Measurements from ENCODE around the gene LTN1.
A peak's percentile ranks its signal among the peaks of the same experiment; 100 is the strongest.
"Not testable (repeated sequence)": the region's sequence is repeated elsewhere in the genome, so short reads cannot be mapped to it uniquely, and the experiment has no call there.

Gene LTN1

GRCh38 chr21:28992526-28993292, at the start of gene LTN1:
TSS of gene LTN1 (minus strand) at chr21:28992877. CDS start at chr21:28992805, 72 bp downstream.
- DNase-seq: peak; percentile 66 to 99 (median 98)

- no peak for DNase-seq
These were observed 42.0 kb upstream of the LTN1 start for GRCh38 chr21:29034678-29035077.

- DNase-seq: no peak
These were observed 41.2 kb upstream of the LTN1 start for GRCh38 chr21:29033871-29034270.

- DNase-seq: no peak
These were observed 40.6 kb upstream of the LTN1 start for GRCh38 chr21:29033301-29033700.

GRCh38 chr21:29030909-29031308, 38.2 kb upstream of the LTN1 start:
- no peak for DNase-seq

- no peak for DNase-seq
These were observed 36.8 kb upstream of the LTN1 start for GRCh38 chr21:29029524-29029923.

GRCh38 chr21:29025328-29025713, 32.6 kb upstream of the LTN1 start:
- DNase-seq: no peak

GRCh38 chr21:29024474-29025327, 32.0 kb upstream of the LTN1 start, which contains the start of gene USP16:
TSS of gene USP16 (plus strand) at chr21:29024668. CDS start at chr21:29027914, 3,246 bp downstream.
- DNase-seq: peak; percentile 77 to 100 (median 96)

GRCh38 chr21:29022166-29022565, 29.5 kb upstream of the LTN1 start:
- no peak for DNase-seq

GRCh38 chr21:29018540-29018939, 25.9 kb upstream of the LTN1 start:
- DNase-seq: no peak

- no peak for DNase-seq
These were observed 25.1 kb upstream of the LTN1 start for GRCh38 chr21:29017639-29018237.

- DNase-seq: not testable (repeated sequence)
These were observed 18.6 kb upstream of the LTN1 start for GRCh38 chr21:29011236-29011635.

- no peak for DNase-seq
These were observed 15.7 kb upstream of the LTN1 start for GRCh38 chr21:29008367-29008766.

- DNase-seq: no peak
These were observed 15.1 kb upstream of the LTN1 start for GRCh38 chr21:29007810-29008209.

GRCh38 chr21:29007135-29007534, 14.5 kb upstream of the LTN1 start:
- DNase-seq: no peak

- DNase-seq: no peak
These were observed 13.0 kb upstream of the LTN1 start for GRCh38 chr21:29005696-29006095.

GRCh38 chr21:29002442-29003144, 9.9 kb upstream of the LTN1 start:
- DNase-seq: peak; percentile 74 to 97 (median 91)

- no peak for DNase-seq
These were observed 584 bp upstream of the LTN1 start for GRCh38 chr21:28993293-28993629.

- no peak for DNase-seq
These were observed 684 bp downstream of the LTN1 start for GRCh38 chr21:28991861-28992525.

GRCh38 chr21:28988146-28988545, 4.5 kb downstream of the LTN1 start:
- DNase-seq: not testable (repeated sequence)

- no peak for DNase-seq
These were observed 6.0 kb downstream of the LTN1 start for GRCh38 chr21:28986677-28987076.

Data from hypothalamus (tissue), 51 donors.